Vagina (tissue), 2 donors: ENCODE results near the gene PSMD8. TPM values are rescaled to one million over a fixed set of nuclear protein-coding genes. Genes with fewer than 3 reads are reported as not detected.

ENCODE experiments used
- DNase-seq, 2 donors: peaks; one replicate each; pipeline ENCODE4 v3.0.0-alpha.2; 2017; ENCODE audit errors: extremely low spot score in 2 of 2
- H3K27ac ChIP-seq: fragments of 200-600 bp; sonication (generic); one replicate; pipeline ENCODE4 v1.5.1; 2019
- H3K27me3 ChIP-seq: fragments of 200-600 bp; sonication (generic); one replicate; pipeline ENCODE4 v1.5.1; 2019
- H3K36me3 ChIP-seq, 2 donors: fragments of 200-600 bp; sonication (generic); one replicate each; pipeline ENCODE4 v1.5.1; 2017 to 2019
- H3K4me1 ChIP-seq: fragments of 200-600 bp; sonication (generic); one replicate; pipeline ENCODE4 v1.5.1; 2019
- H3K4me3 ChIP-seq, 2 donors: fragments of 200-600 bp; sonication (generic); 1 replicate in 1 of 2; 2 replicates in 1 of 2; pipeline ENCODE4 v1.5.1; 2016 to 2019
- H3K9me3 ChIP-seq: fragments of 200-600 bp; sonication (generic); one replicate; pipeline ENCODE4 v1.5.1; 2019
- POLR2A ChIP-seq, 2 donors: fragments of 450-650 bp; IDR thresholded peaks; one replicate each; pipeline ENCODE4 v1.6.1; 2017; ENCODE audit warnings: antibody characterized with exemption in 2 of 2, mild to moderate bottlenecking in 2 of 2, moderate library complexity in 2 of 2
- POLR2AphosphoS5 ChIP-seq, 2 donors: sonication (generic); formaldehyde crosslinking; IDR thresholded peaks; one replicate each; pipeline ENCODE4 v1.9.0; 2017; ENCODE audit warnings: antibody characterized with exemption in 2 of 2, mild to moderate bottlenecking in 2 of 2, low read depth in 1 of 2; ENCODE audit not compliant: insufficient read depth in 1 of 2
- intact Hi-C: fragments of 100-400 bp; cut with DNase I; formaldehyde crosslinking; loops from one replicate; pipeline ENCODE4 v1.15.1; 2023
- total RNA-seq: library from RNA; depleted of rRNA; stranded (reverse); fragments of >200 nt; gene quantifications from one replicate; pipeline ENCODE4 v1.2.3, GENCODE V29; 2016
- TF ChIP-seq, protein P1 (sequence below), 3 experiments: fragments of 450-650 bp in 2 of 3; fragments of 200-600 bp in 1 of 3; sonication (generic) in 1 of 3; IDR thresholded peaks; one replicate each; pipeline ENCODE4 v1.5.1; 2017 to 2019; ENCODE audit warnings: antibody characterized with exemption in 3 of 3, mild to moderate bottlenecking in 2 of 3, moderate library complexity in 2 of 3

Gene PSMD8
- total RNA-seq, 1 donor from 2014 or later: 169 TPM

DNA sequence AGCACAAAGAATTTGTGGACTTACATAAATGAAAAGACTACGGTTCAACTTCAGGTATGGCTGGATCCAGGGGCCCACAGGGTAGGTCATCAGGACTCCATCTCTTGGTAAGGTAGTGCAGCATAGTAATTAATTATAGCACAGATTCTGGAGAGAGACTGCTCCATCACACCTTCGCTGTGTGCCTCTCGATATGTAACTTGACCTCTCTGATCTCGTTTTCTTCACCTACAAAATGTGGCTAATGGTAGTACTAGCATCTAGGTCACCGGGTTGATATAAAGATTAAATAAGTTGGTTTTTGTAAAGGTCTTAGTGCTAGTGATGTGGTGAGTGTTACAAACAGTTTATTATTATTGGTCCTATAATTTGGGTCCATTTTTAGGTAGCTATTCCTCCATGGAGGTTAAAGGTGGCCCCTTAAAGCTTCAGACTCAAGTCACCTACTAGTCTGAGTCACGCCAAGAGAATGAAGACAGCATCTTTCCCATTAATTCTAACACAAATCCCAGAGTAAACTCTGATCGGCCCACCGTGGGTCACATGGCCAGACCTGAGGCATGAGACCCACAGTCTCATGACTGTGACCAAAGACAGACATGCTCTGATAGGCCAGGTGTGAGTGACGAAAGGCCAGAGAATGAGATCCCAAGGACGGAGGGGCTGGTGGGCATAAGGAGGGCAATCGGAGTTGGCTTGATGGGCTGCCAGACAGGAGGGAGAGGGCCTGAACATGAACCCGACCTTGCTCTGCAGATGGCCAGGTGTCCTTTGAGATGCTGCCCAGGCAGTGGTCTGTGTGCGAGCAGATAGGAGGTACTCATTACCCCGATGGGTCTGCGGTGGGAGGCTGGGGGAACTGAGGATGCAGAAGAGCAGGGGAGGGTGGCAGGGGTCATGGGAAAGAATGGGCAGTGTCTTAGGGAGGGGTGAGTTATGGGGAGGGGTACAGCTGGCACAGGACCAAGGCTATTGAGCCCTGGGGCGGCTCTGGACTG is 18.3 kb upstream of the PSMD8 start:
- intact Hi-C loops: no loop called here
- Histone ChIP-seq H3K36me3 (no peaks in the 10 kb centered on the region), H3K4me1 (no peaks in the 10 kb centered on the region), H3K27ac (no peak overlapping the region), H3K9me3 (no peaks in the 10 kb centered on the region), H3K27me3 (no peaks in the 10 kb centered on the region), H3K4me3 (no peak overlapping the region)
- DNase-seq: no peak
- TF ChIP-seq POLR2A (IDR thresholded peaks at IDR 0.05) (no peak), POLR2AphosphoS5 (IDR thresholded peaks at IDR 0.05; ENCODE audit: insufficient read depth in 1 of 2, low read depth in 1 of 2) (no peak)
- TF ChIP-seq, protein P1, sequence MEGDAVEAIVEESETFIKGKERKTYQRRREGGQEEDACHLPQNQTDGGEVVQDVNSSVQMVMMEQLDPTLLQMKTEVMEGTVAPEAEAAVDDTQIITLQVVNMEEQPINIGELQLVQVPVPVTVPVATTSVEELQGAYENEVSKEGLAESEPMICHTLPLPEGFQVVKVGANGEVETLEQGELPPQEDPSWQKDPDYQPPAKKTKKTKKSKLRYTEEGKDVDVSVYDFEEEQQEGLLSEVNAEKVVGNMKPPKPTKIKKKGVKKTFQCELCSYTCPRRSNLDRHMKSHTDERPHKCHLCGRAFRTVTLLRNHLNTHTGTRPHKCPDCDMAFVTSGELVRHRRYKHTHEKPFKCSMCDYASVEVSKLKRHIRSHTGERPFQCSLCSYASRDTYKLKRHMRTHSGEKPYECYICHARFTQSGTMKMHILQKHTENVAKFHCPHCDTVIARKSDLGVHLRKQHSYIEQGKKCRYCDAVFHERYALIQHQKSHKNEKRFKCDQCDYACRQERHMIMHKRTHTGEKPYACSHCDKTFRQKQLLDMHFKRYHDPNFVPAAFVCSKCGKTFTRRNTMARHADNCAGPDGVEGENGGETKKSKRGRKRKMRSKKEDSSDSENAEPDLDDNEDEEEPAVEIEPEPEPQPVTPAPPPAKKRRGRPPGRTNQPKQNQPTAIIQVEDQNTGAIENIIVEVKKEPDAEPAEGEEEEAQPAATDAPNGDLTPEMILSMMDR (IDR thresholded peaks at IDR 0.05): no peak

DNA sequence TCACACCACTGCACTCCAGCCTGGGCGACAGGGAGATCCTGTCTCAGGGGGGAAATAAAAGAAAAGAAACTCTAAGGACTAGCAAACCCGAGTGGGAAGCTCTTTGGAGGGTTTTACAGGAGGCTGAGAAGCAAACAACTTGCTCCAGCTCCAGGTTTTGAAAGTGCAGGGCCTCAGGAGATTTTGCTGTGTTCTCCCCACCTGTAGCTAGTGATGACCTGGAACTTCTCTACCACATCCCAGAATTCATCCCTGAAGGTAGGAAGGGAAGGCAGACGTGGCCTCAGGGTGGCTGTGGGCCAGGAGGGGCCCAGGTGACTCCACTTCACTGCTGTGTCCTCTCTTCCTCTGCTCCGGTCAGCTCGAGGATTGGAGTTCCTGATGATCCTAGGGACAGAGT is 16.3 kb upstream of the PSMD8 start:
- H3K27me3 ChIP-seq: no peaks in the 10 kb centered on the region
- TF ChIP-seq POLR2A (IDR thresholded peaks at IDR 0.05): no peak
- TF ChIP-seq, protein P1 (IDR thresholded peaks at IDR 0.05): no peak
- no peak for TF ChIP-seq POLR2AphosphoS5 (IDR thresholded peaks at IDR 0.05; ENCODE audit: insufficient read depth in 1 of 2, low read depth in 1 of 2)
- no peaks in the 10 kb centered on the region for H3K9me3 ChIP-seq
- peaks cover 17% of the 10 kb centered on the region for H3K4me1 ChIP-seq
- H3K36me3 ChIP-seq: no peaks in the 10 kb centered on the region
- no peak overlapping the region for H3K27ac ChIP-seq
- intact Hi-C loops: no loop called here
- no peak overlapping the region for H3K4me3 ChIP-seq
- DNase-seq: no peak

- TF ChIP-seq POLR2A (IDR thresholded peaks at IDR 0.05) (no peak), POLR2AphosphoS5 (IDR thresholded peaks at IDR 0.05; ENCODE audit: insufficient read depth in 1 of 2, low read depth in 1 of 2) (no peak)
- TF ChIP-seq, protein P1 (IDR thresholded peaks at IDR 0.05): no peak
- no peak for DNase-seq
- Histone ChIP-seq H3K36me3 (no peaks in the 10 kb centered on the region), H3K9me3 (no peaks in the 10 kb centered on the region), H3K27me3 (no peaks in the 10 kb centered on the region), H3K4me3 (no peak overlapping the region), H3K27ac (no peak overlapping the region), H3K4me1 (peaks cover 18% of the 10 kb centered on the region)
- intact Hi-C loops: no loop called here
Measured at GRCh38 chr19:38359242-38360021, 14.9 kb upstream of the PSMD8 start.

DNA sequence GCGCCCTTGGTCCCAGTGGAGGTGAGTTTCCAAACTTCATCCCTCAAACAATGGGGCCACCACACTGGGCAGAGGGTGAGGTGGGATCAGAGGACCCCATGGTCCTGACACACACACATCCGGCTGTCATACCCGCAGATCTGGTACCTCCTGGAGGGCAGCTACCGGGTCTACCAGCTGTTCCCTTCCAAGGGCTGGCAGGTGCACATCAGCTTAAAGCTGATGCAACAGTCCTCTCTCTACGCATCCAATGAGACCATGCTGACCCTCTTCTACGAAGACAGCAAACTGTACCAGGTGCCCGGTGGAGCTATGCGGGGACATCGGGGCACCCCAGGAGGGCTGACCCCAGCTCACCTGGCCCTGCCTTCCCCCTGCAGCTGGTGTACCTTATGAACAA is 14.0 kb upstream of the PSMD8 start:
- H3K4me1 ChIP-seq: peaks cover 18% of the 10 kb centered on the region
- TF ChIP-seq POLR2AphosphoS5 (IDR thresholded peaks at IDR 0.05; ENCODE audit: insufficient read depth in 1 of 2, low read depth in 1 of 2): no peak
- TF ChIP-seq, protein P1 (IDR thresholded peaks at IDR 0.05): no peak
- no peak for TF ChIP-seq POLR2A (IDR thresholded peaks at IDR 0.05)
- H3K27ac ChIP-seq: no peak overlapping the region
- intact Hi-C loops: no loop called here
- H3K4me3 ChIP-seq: no peak overlapping the region
- DNase-seq: no peak
- H3K36me3 ChIP-seq: no peaks in the 10 kb centered on the region
- H3K9me3 ChIP-seq: no peaks in the 10 kb centered on the region
- no peaks in the 10 kb centered on the region for H3K27me3 ChIP-seq
